Activated effector memory CD4-positive, alpha-beta T cell treated with Interleukin-2 at 50 U/mL for 16 hours (primary cell): Measurements from ENCODE around the gene IL22.

ENCODE experiments used
- DNase-seq: peaks from one replicate; pipeline ENCODE4 v3.0.0-alpha.2; 2020

The IL22 gene, protein sequence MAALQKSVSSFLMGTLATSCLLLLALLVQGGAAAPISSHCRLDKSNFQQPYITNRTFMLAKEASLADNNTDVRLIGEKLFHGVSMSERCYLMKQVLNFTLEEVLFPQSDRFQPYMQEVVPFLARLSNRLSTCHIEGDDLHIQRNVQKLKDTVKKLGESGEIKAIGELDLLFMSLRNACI

DNA sequence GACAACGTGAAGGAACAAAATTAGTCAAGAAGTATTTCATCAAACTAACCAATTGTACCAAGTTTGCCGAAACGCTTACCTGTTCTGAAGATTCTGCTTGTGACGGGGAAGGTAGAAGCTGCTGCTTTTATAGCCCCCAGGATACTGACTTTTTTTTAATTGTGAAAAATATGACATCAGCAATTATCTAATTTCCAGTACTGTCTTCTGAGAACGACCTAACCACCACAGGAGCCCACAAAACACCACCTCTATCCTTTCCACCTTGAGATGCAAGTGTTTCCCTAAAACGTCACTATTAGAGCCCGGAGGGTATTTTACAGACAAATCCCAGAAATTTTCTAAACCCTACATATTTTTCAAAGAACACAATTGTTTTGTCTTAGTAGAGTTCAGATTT, at the start of gene IL22:
Gene IL22 (minus strand): TSS at position 101 of the 400 bp plus-strand sequence. CDS start 156 bp downstream, outside the sequence.
- no peak for DNase-seq

DNA sequence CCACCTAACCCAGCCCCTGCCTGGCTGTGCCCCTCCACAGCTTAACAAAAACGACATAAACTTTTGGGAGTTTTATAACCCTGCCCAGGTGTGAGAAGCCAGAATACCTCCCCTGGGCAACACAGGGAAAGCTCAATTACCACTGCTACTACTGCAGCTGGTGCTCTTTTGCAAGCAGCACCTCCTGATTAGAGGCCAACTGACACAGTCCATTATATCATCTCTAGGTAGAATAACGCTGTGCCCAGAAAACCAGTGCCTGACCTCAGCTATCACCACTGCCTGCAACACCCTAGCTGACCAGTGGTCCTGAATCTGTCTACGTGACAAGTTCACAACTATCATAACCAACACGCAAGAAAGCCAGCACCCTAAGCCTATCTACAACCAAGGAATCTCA, 44.5 kb upstream of the IL22 start:
- no peak for DNase-seq

DNA sequence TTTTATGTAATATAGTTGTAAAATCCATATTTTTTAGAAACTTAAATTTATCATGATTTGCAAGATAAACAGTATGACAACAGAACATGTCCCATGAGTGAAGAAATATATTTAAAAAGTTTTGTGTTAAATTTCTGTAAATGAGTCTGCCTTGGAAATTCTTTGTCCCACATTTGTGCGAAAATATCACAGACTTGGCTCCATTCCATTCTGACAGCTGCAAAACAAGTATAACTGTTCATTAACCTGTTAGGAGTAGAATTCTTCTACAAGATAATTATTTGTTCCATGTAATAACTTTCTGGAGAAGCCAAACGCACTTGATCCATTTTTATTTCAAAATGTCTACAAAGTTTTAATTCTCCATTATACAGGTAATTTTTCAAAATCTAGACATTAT, 40.8 kb upstream of the IL22 start:
- DNase-seq = no peak

DNA sequence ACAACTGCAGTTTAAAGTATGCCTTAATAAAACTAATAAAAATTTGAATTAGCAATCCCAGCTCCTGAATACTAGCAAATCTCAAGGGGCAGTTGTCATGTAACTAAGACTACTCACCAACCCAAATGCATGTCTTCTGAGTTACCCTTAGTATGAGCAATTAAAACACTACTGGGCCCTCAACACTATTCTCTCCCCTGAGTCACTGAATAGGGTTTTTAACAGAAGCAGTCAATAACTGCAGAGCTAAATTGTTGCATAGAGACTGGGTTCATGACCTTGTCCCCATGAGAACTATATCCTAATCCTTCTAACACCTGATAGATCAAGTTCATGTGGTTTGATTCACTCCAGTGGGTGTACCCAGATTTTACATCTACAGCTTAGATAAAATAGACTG, 39.9 kb upstream of the IL22 start:
- DNase-seq = no peak

DNA sequence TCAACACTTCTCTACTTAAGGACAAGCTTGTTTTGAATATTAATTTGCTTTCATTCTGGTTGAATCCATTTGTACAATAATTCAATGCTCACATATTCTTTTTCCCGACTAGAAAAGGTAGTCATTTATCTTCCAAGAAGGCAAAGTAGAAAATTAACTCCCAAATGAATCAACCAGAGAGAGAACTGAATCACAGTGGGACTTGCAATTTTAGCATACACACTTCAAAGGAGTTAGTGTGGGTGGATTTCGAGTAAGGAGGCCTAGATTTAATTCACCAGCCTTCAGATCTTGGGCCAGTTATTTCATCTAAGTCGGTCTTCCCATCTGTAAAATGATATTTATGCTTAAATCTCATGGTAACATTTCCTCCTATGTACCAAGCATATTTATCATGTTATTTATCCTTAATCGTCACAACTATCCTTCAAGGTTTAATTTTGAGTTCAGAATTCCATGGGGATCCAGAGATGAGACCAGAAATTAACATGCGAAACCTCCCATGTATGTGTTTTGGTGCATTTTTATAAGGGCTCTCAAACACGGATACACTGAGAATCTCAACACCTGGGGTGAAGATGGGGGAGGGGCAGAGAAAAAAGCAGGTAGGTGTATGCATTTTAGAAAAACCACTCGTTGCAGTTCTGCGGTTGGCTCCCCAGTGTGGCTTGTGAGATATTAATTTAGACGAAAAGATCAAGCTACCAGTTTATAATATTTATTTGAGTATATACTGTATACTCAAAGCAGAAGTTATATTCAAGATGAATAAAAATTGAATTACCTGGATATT, 38.9 kb upstream of the IL22 start:
- no peak for DNase-seq

DNA sequence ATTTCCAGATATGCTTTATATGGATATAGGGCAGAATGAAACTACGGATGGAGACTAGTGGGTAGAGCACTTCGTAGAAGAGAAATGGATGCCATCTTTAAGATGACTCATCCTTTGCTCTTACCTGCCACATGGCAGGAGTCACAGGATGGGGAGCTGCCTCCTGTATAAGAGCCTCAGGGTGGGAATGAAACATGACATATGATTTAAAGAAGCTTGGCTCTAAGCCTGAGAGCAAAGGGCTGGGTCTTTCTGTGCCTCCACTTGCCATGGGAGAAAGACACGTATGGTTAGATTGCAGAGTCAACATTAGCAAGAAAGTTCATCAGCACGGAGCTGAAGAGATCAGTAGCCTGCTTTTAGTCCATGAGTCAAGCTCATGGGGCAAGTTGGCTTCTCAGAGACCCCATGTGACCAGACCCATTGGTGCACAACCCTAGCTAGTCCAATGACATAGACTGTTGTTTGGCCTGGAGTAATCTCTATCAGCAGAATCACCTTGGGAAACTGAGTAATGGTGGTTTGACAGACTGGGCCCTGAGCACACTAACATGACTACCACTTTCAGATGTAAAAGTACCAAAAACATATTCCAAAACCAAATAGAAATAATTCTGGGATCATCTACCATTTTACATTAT, 38.1 kb upstream of the IL22 start:
- DNase-seq = no peak

DNA sequence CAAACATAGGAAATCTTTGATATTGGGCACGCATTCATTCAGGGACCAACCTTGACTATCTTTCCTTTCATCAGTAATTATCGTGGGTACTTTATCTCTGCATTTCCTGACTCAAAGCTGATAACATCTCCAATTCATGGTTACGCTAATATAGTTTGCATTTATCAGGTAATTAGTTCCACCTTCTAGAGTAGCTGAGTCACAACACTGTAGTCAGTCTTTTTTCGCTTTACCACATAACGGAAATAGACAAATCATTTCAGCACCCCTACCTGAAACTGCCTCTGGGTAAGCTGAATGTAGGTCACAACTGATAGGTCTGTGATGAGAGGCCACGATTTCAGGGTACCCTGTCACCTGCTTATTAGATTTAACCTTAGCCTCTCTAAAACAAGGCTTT, 36.7 kb upstream of the IL22 start:
- peak; percentile 9 for DNase-seq

DNA sequence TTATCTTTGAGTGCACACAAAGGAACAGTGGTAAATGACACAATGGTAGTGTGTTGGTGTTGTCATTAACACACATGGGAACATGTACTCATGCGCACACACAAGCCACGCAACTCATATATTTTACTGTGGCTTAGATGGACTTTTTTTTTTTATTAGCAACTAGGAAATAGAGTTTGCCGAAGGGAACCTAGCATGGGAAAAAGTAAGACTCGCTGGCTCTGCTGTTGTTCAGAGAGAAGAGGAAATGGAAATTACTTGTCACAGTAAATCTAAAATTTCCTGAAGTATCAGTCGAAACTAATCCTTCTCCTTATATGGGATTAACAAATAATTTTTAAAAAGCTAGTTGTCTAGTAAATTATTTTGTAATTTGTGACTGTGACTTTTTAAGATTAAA, 33.7 kb upstream of the IL22 start:
- DNase-seq = no peak

DNA sequence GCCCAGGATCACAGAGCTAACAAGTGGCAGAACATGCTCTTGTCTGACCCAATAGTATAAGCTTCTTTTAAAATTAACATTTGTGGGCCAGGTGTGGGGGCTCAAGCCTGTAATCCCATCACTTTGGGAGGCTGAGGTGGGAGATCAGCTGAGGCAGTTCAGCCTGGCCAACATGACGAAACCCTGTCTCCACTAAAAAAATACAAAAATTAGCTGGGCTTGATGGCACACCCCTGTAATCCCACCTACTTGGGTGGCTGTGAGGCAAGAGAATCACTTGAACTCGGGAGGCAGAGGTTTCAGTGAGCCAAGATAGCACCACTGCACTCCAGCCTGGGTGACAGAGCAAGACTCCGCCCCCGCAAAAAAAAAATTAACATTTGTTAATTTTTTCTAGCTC, 33.0 kb upstream of the IL22 start:
- DNase-seq = no peak

DNA sequence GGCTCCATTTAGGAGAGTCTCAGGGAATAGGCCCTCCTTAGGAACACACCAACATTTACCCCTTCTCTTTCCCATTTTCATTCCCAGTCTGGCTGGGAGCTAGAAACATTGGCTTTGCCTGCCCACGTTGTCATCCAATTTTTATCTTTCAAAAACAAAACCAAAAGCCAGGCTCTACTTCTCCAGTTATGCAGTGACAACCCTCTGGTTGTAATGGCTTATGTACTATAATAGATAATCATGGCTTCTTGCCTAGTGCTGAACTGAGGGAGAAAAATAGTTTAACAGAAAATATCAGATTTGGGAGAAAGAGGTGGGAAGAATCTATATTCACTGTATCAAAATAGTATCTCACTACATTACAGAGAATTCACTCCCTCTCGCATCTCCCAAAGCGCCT, 32.1 kb upstream of the IL22 start:
- DNase-seq = no peak

DNA sequence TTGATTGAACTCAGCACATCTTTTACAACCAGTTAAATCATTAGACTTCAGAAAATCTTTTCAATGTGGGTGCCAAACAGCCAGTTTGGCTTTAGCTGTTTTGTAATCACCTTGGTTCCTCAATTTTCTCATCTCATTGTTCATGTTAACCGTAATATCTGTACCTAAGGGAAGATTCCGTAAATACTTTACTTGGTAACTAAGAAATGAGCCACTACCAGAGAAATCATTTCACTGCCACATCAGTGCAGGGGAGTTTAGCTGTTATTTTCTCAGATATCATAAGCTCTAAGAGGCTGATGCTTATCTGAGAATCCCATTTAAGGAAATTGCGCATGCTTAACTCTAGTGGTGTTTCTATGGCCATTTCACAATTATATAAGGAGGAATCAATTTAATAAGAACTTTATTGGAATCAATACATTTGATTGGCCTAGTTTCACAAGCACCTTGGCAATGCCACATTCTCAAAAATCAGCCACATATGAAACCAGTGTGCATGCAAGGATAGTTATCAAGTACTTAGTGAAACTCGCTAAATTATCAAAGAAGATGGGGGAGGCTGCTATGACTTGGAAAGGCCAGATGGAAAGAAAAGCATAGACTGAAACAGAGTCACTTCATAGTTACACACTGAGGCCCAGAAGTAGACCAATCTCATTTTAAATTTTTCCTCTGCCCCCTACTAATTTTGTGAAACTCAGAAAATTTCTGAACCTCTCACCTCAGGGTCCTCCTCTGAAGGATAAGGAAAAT, 28.1 kb upstream of the IL22 start:
- DNase-seq = no peak

DNA sequence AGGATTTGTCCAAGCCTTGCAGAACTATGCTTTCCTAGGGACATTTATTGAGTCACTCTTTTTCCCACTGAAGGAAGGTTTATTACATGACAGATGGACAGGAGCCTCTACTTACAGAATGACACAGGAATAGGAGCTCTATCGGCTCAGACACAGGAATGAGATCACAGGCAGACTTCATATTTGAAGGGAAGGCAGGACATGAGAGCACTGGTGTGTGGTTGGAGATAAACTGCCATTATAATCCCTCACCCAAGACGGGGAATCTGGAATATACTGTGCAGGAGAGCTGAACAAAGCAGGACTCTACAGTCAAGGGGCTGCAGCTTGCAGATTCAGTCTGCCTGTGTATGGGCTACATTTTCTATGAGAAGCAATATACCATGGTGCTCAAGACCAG, 26.8 kb upstream of the IL22 start:
- no peak for DNase-seq

DNA sequence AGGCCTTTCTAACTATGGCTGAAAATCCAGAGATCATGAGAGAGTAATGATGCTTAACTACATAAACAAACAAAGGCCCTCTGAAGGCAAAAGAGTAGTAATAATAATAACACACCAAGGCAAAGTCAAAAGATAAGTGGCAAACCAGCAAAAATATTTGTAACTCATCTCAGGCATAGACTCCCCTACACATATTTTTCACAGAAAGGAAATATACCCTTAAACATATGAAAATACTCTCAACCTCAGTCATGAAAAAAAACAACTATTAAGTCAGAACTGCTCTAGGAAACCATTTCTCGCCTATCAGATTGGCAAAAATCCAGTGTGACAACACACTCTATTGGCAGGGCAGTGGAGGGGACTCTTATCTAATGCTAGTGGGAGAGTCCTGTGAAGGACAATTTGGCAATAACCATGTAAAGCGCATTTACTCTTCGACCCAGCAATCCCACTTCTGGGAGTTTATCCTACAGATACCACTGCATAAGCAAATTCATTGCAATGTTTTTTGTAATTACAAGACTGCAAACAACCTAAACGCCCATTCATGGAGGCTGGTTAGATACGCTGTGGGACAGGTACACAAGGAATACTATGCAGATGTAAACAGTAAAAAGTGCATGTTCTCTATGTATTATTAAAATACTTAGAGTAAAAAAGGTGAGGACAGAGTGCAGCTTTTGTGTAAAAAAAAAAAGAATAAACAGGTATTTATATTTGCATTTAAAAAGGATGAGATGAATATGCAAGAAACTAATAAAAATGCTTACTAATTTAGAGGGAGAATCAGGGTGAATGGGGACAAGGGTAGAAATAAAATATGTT, 26.0 kb upstream of the IL22 start:
- no peak for DNase-seq

DNA sequence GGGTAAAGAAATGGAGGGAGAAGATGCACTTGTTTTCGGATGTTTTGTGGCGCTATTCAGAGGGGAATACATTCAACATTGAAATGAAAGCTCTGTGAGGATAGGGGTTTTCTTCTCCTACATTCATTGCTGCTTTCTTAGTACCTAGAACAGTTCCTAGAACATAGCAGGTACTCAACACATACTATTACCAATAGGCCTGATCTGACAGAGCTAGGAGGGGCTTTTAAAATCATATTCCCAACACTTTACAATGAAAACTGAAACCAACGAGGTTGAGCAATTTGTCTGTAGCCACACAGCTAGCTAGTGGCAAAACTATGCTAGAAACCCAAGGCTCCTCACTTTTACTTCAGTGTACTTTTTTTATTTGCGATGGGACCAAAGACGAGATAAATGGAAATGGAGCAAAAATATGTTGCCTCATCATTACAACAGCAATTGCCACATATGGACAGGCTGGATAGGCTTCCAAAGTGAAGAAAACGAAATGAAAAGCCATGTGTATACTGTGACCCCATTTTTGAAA, 23.1 kb upstream of the IL22 start:
- no peak for DNase-seq

DNA sequence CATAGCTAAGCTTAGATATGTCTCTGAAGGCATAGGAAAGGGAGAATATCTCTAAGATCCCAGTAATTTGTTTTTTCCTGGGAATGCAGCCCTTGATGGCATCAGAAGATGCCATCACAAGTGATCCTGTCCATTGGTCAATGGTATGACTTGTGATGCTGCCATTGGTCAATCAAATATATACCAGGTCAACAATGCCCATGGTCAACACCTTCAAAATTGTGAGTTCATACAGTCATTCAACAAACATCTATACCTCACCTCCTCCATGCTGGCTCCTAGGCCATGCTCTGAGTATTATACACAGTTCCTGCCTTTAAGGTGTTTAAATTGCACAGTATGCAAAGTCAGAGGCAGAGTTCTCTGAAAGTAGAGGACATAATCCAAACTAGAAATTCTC, 19.3 kb upstream of the IL22 start:
- no peak for DNase-seq

DNA sequence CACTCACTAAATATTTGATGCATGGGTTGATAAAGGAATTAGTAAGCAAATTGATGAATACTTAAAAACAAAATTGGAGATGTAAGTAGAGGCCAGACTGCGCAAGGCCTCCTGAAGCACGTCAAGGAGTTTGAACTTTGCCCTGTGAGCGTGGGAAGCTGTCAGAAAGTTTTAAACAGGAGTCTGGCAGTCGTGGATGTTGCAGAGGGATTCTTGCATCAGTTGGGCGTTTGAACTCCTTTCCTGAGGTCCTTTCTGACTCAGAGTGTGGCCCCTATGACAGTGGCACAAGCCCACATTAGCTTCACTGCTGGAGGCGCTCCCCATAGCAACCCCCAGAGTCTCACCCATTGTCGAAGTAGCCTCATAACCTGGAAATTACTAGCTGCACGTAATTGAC, 17.9 kb upstream of the IL22 start:
- DNase-seq = no peak

DNA sequence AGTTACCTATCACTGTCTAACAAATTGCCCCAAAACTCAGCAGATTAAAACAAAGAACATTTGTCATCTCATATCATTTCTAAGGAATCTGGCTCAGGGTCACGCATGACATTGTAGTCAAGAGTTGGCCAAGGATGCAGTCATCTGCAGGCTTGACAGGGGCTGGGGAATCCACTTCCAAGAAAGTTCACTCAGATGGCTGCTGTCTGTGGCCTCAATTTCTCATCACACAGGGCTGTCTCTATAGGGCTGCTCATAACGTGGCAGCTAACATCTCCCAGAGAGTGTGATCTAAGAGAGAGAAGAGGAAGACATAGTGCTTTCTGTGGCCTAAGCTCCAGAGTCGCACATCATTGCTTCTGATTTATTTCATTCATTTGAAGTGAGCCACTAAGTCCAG, 17.0 kb upstream of the IL22 start:
- no peak for DNase-seq

DNA sequence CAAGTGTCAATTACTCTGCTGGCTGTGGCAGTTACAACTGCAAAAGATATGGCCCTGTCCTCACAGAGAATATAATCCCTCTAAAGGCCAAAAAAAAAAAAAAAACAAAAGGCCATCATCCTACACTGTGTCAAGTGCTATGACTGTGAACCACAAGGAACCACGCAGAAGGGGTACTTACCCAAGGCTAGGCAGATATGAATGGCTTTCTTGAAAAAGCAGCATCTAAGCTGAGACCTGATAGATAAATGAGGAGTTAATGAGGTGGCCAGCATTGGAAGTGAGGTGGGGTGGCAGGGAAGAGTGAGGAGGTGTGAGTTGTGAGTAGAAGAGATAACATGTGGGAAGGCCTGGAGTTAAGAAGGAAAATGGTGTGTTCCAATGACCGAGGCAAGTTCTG, 16.4 kb upstream of the IL22 start:
- no peak for DNase-seq

DNA sequence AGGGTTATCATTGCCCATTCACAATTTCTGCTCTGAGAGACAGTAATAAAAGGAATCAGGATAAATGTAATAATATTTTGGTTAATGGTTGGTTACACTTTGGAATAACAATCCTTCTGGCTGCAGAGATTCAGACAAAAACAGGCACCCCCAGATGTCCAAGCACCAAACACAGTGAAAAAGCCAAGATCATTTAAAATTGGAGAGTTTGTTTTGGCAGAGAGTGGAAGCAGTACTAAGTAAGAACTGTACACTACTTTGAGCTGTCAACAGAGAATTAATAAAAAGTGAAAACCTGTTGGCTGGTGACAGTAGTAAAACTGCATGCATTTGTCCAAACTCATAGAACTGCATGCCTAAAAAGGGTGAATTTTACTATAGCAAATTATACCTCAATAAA, 15.6 kb upstream of the IL22 start:
- no peak for DNase-seq

DNA sequence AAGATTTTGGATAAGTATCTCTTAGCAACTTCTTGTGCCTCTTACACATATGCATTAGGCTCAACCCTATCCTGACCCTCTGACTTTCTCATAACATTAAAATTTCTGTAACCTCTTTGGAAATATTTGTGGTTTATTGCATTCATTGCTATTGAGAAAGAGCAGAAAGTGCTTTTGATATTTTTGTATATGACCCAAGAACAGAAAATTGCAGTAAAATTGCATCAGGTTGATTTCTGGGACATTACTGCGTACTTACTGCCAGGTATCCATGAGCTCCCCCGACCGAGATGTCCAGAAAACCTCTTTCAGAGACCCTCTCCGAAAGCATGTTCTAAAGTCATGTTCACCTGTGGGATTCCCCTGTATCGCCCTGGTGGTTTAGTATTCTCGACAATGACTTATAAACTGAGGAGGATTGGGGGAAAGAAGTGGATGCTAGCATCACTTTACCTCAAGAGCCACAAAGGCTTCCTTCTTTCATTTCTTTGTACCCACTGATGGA, 14.5 kb upstream of the IL22 start:
- no peak for DNase-seq

DNA sequence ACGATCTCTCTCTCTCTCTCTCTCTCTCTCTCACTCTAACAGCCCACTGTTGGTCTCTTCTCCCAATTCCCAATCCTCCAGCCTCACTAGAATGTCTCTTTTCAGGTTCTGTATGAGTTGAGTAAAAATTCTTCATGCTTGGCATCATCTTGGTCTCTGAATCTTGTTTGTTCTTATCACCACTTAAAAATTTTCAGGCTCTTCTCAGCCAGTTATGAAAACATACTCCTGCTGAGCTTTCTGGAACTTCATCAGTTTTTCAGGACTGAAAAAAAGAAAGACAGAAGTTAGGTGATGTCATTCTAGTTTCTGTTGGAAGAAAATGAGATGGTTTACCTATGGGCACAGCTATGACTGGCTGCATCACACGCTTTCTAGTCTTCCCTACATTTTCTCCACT, 11.5 kb upstream of the IL22 start:
- DNase-seq = no peak

DNA sequence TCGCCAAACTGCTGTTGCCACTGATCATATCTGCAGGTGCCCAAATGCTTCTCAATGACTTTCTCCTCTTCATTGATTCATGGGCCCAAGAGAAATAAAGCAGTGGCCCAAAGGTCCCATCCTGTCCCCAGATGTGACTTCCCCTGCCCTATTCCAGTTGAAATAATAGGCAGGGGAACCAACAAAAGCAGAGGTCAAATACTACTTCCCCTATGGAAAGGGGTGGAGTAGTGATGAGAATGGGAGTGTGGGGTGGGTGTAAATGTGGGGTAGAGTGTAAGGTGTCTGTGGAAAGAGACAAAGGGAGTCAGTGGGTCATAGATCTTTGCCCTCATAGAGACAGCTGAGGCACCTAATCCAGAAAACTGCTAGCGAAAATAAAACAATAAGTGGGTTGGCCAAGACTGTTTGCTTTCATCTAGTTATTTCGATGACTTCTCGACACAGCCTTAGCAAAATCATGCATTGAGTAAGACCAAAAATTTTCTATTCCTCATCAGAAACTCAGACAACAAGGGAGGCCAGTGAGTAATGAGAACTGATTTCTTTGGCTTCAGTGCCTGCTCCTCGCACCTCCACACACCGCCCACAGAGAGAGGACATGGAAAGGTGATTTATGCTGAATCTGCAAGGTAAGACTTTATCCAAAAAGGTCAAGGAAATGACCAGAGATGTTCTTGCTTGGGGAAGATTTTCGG, 10.9 kb upstream of the IL22 start:
- DNase-seq = no peak
